ENCODE measurements around the gene C1QTNF6. TPM values are rescaled to one million over a fixed set of nuclear protein-coding genes. Genes with fewer than 3 reads are reported as not detected.

C1QTNF6 gene
- polyA plus RNA-seq, 2 of the 4 experiments (the other 2 are of a cell fraction), result 18.6 to 24.5 TPM

DNA sequence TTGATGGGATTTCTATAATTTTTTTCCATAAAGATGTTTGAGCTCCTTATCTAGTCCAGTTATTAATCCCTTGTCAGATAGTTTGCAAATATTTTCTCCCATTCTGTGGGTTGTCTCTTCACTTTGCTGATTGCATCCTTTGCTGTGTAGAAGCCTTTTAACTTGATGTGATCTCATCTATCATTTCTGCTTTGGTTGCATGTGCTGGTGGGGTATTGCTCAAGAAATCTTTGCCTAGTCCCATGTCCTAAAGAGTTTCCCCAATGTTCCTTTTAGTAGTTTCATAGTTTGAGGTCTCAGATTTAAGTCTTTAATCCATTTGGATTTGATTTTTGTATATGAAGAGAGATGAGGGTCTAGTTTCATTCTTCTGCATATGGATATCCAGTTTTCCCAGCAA is 36.6 kb downstream of the C1QTNF6 start (continued):
- TF ChIP-seq, protein P1, sequence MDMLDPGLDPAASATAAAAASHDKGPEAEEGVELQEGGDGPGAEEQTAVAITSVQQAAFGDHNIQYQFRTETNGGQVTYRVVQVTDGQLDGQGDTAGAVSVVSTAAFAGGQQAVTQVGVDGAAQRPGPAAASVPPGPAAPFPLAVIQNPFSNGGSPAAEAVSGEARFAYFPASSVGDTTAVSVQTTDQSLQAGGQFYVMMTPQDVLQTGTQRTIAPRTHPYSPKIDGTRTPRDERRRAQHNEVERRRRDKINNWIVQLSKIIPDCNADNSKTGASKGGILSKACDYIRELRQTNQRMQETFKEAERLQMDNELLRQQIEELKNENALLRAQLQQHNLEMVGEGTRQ (IDR thresholded peaks at IDR 0.05), result no peak
- TF ChIP-seq TFCP2L1 (CRISPR knock-in tag; IDR thresholded peaks at IDR 0.05) (no peak), HOXB5 (CRISPR knock-in tag; IDR thresholded peaks at IDR 0.05) (no peak), RARB (CRISPR knock-in tag; IDR thresholded peaks at IDR 0.05) (no peak)

- Histone ChIP-seq H3K4me3 (no peak overlapping the region), H3K9me3 (no peaks in the 10 kb centered on the region), H3K4me1 (peaks cover 2% of the 10 kb centered on the region; the same call in 2 of the 3 replicates), H3K4me2 (no peak overlapping the region), H3K27ac (no peak overlapping the region)
- ChIA-PET CTCF (interaction anchor here (0.6 to 2.7 kb wide), 2 partner anchors 15 to 1571 kb away, joined by 4 to 8 read pairs; no protein-coding TSS in a partner anchor), POLR2A (no interaction called here)
- FAIRE-seq, result no peak
- no peak for DNase-seq (ENCODE audit: low read depth in 1 of 2, low spot score in 1 of 2)
- no peak for ATAC-seq
- no peak for TF ChIP-seq GATA3 (IDR thresholded peaks at IDR 0.05; ENCODE audit: borderline replicate concordance)
- no peak for TF ChIP-seq HOXA7 (CRISPR knock-in tag; IDR thresholded peaks at IDR 0.05)
- TF ChIP-seq JUNB (IDR thresholded peaks at IDR 0.05), result no peak
- no peak for TF ChIP-seq FOSL2 (IDR thresholded peaks at IDR 0.05)
- no peak for TF ChIP-seq FOSL2 (CRISPR knock-in tag; IDR thresholded peaks at IDR 0.05)
- TF ChIP-seq, protein P1 (IDR thresholded peaks at IDR 0.05), result no peak
- no peak for TF ChIP-seq RFX5 (IDR thresholded peaks at IDR 0.05)
- TF ChIP-seq SREBF2 (IDR thresholded peaks at IDR 0.05), result no peak
- no peak for TF ChIP-seq RNF2 (IDR thresholded peaks at IDR 0.05; ENCODE audit: borderline replicate concordance, low read depth)
- no peak for TF ChIP-seq HES2 (IDR thresholded peaks at IDR 0.05)
- TF ChIP-seq, protein P2, sequence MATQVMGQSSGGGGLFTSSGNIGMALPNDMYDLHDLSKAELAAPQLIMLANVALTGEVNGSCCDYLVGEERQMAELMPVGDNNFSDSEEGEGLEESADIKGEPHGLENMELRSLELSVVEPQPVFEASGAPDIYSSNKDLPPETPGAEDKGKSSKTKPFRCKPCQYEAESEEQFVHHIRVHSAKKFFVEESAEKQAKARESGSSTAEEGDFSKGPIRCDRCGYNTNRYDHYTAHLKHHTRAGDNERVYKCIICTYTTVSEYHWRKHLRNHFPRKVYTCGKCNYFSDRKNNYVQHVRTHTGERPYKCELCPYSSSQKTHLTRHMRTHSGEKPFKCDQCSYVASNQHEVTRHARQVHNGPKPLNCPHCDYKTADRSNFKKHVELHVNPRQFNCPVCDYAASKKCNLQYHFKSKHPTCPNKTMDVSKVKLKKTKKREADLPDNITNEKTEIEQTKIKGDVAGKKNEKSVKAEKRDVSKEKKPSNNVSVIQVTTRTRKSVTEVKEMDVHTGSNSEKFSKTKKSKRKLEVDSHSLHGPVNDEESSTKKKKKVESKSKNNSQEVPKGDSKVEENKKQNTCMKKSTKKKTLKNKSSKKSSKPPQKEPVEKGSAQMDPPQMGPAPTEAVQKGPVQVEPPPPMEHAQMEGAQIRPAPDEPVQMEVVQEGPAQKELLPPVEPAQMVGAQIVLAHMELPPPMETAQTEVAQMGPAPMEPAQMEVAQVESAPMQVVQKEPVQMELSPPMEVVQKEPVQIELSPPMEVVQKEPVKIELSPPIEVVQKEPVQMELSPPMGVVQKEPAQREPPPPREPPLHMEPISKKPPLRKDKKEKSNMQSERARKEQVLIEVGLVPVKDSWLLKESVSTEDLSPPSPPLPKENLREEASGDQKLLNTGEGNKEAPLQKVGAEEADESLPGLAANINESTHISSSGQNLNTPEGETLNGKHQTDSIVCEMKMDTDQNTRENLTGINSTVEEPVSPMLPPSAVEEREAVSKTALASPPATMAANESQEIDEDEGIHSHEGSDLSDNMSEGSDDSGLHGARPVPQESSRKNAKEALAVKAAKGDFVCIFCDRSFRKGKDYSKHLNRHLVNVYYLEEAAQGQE (IDR thresholded peaks at IDR 0.05), result no peak
- no peak for TF ChIP-seq EP300 (IDR thresholded peaks at IDR 0.05)
Observed at GRCh38 chr22:37150701-37151100, 37.3 kb downstream of the C1QTNF6 start.

- Histone ChIP-seq H3K27ac (no peak overlapping the region), H3K4me3 (no peak overlapping the region), H3K4me1 (peaks cover 12% of the 10 kb centered on the region; the same call in 2 of the 3 replicates), H3K9me3 (no peaks in the 10 kb centered on the region), H3K4me2 (no peak overlapping the region)
- FAIRE-seq, result no peak
- ChIA-PET CTCF (interaction anchor here (0.7 to 0.9 kb wide), 2 partner anchors 72 to 383 kb away, joined by 3 read pairs; no protein-coding TSS in a partner anchor), POLR2A (no interaction called here)
- TF ChIP-seq HEYL (CRISPR knock-in tag; IDR thresholded peaks at IDR 0.05) (no peak), ESRRA (IDR thresholded peaks at IDR 0.05; ENCODE audit: borderline replicate concordance, low read length) (no peak), FOXS1 (CRISPR knock-in tag; IDR thresholded peaks at IDR 0.05) (no peak), RCOR1 (IDR thresholded peaks at IDR 0.05; ENCODE audit: low read depth, low read length) (no peak), CHD2 (IDR thresholded peaks at IDR 0.05; ENCODE audit: low read length, partially characterized antibody) (no peak)
- WGBS (ENCODE audit: missing lambda C conversion rate), result 89% methylated on average over 11 of the region's 17 CpGs
- ATAC-seq, result no peak
- DNase-seq (ENCODE audit: low read depth in 1 of 2, low spot score in 1 of 2), result no peak
Observed at GRCh38 chr22:37148742-37149665, 39.0 kb downstream of the C1QTNF6 start.

Measured in A549 (cell line).